ENCODE measurements around the gene FGF18. TPM values are rescaled to one million over a fixed set of nuclear protein-coding genes. Genes with fewer than 3 reads are reported as not detected.

The FGF18 gene
- total RNA-seq, 1 donor from 2014 or later = 2.4 TPM

DNA sequence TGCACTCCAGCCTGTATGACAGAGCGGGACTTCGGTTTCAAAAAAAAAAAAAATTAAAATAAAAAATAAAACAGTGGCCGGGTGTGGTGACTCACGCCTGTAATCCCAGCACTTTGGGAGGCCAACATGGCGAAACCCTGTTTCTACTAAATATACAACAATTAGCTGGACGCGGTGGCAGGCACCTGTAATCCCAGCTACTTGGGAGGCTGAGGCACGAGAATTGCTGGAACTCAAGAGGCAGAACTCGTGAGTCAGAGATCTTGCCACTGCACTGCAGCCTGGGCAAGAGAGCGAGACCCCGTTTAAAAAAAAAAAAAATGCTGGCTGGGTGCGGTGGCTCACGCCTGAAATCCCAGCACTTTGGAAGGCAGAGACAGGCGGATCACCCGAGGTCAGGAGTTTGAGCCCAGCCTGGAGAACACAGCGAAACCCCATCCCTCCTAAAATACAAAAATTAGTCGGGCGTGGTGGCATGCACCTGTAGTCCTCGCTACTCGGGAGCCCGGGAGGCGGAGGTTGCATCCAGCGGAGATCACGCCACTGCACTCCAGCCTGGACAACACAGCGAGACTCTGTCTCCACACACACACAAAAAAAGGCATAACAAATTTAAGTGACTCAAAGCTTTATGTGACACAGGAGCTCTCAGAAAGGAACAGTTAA, 33.3 kb upstream of the FGF18 start:
- no peak overlapping the region for H3K27ac Mint-ChIP-seq (ENCODE audit: unreplicated experiment)
- DNase-seq (ENCODE audit: low read depth, low spot score) = no peak
- no peaks in the 10 kb centered on the region for H3K9me3 Mint-ChIP-seq
- H3K4me1 Mint-ChIP-seq = peaks cover 40% of the 10 kb centered on the region
- H3K4me3 Mint-ChIP-seq = peak overlapping the region; percentile 97
- H3K27me3 Mint-ChIP-seq (ENCODE audit: low read depth) = peaks cover 23% of the 10 kb centered on the region
- H3K36me3 Mint-ChIP-seq (ENCODE audit: low read depth) = peaks cover 31% of the 10 kb centered on the region
- TF ChIP-seq, protein P1, sequence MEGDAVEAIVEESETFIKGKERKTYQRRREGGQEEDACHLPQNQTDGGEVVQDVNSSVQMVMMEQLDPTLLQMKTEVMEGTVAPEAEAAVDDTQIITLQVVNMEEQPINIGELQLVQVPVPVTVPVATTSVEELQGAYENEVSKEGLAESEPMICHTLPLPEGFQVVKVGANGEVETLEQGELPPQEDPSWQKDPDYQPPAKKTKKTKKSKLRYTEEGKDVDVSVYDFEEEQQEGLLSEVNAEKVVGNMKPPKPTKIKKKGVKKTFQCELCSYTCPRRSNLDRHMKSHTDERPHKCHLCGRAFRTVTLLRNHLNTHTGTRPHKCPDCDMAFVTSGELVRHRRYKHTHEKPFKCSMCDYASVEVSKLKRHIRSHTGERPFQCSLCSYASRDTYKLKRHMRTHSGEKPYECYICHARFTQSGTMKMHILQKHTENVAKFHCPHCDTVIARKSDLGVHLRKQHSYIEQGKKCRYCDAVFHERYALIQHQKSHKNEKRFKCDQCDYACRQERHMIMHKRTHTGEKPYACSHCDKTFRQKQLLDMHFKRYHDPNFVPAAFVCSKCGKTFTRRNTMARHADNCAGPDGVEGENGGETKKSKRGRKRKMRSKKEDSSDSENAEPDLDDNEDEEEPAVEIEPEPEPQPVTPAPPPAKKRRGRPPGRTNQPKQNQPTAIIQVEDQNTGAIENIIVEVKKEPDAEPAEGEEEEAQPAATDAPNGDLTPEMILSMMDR (conservative IDR thresholded peaks at IDR 0.05) = no peak

DNA sequence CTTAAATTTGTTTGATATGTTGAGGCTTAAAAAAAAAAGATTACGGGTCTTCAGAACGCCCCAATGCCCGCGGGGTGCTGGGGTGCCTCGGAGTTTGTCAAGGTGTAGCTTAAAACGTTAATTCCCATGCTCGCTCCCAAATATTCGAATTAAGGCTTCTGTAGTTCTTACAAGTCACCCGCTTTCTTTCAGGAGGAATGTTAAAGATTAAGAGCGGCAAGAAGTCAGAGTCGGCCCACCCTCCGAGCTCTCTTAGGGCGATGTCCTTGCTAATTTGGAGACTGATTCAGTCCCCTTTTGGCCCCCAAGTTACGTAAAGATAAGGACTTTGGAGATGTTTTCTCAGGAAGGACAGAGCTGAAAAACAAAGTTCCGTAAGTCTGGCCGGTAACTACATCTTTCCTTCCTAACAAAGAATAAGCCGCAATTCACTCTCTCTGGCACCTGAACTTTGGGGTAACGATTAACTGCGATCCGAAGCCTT, 32.5 kb upstream of the FGF18 start:
- Mint-ChIP-seq H3K27ac (ENCODE audit: unreplicated experiment) (peak overlapping the region; percentile 100), H3K27me3 (ENCODE audit: low read depth) (peaks cover 26% of the 10 kb centered on the region), H3K4me1 (peaks cover 44% of the 10 kb centered on the region), H3K36me3 (ENCODE audit: low read depth) (peaks cover 35% of the 10 kb centered on the region), H3K9me3 (no peaks in the 10 kb centered on the region), H3K4me3 (peak overlapping the region; percentile 97)
- TF ChIP-seq, protein P1 (conservative IDR thresholded peaks at IDR 0.05) = no peak
- DNase-seq (ENCODE audit: low read depth, low spot score) = no peak

DNA sequence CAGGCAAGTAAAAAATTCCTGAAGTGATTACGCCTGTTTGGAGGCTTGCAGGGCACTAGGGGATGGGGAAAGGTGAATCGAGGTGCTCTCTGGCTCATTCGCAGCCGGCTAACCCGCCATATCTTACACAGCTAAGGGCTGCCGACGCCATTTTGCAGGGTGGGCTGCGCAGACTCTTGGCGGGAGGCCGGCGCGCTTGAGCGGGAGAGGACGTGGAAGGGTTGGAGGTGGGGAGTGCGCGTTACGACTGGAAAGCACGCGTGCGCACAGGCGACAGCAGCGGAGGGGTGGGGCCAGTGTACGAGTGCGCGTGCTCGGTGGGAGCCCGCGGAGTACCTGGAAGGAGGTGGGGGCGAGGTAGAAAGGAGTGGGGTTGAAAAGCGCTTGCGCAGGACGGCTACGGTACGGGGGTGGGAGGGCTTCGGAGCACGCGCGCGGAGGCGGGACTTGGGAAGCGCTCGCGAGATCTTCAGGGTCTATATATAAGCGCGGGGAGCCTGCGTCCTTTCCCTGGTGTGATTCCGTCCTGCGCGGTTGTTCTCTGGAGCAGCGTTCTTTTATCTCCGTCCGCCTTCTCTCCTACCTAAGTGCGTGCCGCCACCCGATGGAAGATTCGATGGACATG, 32.0 kb upstream of the FGF18 start, which contains the start of gene NPM1:
TSS of gene NPM1 (plus strand) at position 505 of the 625 bp plus-strand sequence. CDS start at position 605, 100 bp downstream.
- peaks cover 26% of the 10 kb centered on the region for H3K27me3 Mint-ChIP-seq (ENCODE audit: low read depth)
- H3K4me1 Mint-ChIP-seq = peaks cover 48% of the 10 kb centered on the region
- H3K4me3 Mint-ChIP-seq = peak within 1 kb of the TSS; percentile 97
- TF ChIP-seq, protein P1 (conservative IDR thresholded peaks at IDR 0.05) = no peak
- peak within 1 kb of the TSS; percentile 100 for H3K27ac Mint-ChIP-seq (ENCODE audit: unreplicated experiment)
- DNase-seq (ENCODE audit: low read depth, low spot score) = peak; percentile 95
- H3K9me3 Mint-ChIP-seq = no peaks in the 10 kb centered on the region
- H3K36me3 Mint-ChIP-seq (ENCODE audit: low read depth) = peaks cover 35% of the 10 kb centered on the region

DNA sequence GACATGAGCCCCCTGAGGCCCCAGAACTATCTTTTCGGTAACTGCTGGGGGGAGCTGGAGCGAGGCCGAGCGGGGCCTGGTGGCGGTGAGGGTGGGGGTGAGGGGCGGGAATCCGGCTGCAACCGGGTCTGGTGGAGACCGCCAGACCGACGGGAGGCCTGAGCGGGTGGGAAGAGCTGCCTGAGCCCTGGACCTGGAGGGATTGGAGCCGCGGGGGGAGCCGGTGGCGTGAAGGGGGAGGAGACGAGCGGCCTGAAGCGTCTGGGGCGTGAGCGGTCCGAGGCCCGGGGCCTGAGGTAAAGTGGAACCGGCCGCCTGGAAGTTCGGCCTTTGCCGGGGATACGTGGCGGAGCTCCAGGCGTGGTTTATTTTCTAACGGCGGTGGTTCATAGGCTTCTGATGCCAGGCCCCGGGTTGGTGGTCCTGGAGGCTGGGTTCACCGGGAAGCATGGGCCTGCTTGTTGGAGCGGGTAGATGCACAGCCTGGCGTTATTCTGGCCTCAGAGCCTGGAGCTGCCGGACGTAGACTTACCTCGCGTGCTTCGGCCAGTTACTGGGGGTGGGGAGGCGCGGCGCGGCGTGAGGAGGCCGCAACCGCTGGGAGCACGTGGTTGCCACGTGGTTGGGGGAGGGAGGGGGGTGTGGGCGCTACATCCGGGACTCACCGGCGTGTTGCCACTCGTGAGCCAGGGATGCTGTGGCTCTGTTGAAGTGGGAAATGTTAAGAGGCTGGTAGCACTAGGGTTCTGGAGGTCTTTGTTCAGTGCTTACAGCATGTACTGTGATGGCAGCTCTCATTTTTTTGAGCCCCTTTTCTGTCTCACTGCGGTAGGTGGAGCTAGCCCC, 31.3 kb upstream of the FGF18 start:
- Mint-ChIP-seq H3K9me3 (no peaks in the 10 kb centered on the region), H3K27ac (ENCODE audit: unreplicated experiment) (peak overlapping the region; percentile 100), H3K27me3 (ENCODE audit: low read depth) (peaks cover 31% of the 10 kb centered on the region), H3K4me3 (peak overlapping the region; percentile 97), H3K36me3 (ENCODE audit: low read depth) (peaks cover 42% of the 10 kb centered on the region), H3K4me1 (peaks cover 54% of the 10 kb centered on the region)
- TF ChIP-seq, protein P1 (conservative IDR thresholded peaks at IDR 0.05) = no peak
- peak; percentile 69 for DNase-seq (ENCODE audit: low read depth, low spot score)

DNA sequence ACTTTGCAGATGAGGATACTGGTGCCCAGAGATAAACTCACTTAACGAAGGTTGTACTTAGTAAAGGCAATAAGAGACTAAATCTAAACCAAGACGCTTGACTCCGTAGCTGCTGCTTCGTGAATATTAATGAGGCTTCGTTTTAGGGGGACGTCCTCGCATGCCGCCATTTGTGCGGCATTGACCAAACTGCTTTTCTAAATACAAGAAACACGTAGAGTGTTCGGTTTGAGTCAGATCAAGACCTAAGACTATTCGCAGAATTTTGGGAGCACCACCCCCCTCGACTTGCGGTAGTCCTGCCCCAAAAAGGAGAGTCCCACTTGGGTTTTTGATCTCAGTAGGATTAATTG, 30.7 kb upstream of the FGF18 start:
- Mint-ChIP-seq H3K36me3 (ENCODE audit: low read depth) (peaks cover 46% of the 10 kb centered on the region), H3K4me1 (peaks cover 58% of the 10 kb centered on the region), H3K4me3 (peak overlapping the region; percentile 97), H3K27ac (ENCODE audit: unreplicated experiment) (peak overlapping the region; percentile 100), H3K9me3 (no peaks in the 10 kb centered on the region), H3K27me3 (ENCODE audit: low read depth) (peaks cover 31% of the 10 kb centered on the region)
- TF ChIP-seq, protein P1 (conservative IDR thresholded peaks at IDR 0.05) = no peak
- no peak for DNase-seq (ENCODE audit: low read depth, low spot score)

Data from neural crest cell (in vitro differentiated cells).